H7 (cell line): ENCODE results near the gene AFDN. TPM values are rescaled to one million over a fixed set of nuclear protein-coding genes. Genes with fewer than 3 reads are reported as not detected.

Experiments used
- DNase-seq: peaks from one replicate; pipeline ENCODE4 v3.0.0; 2012
- H3K27me3 ChIP-seq: 2 replicates; pipeline ENCODE4 v1.6.0; 2011; ENCODE audit warnings: mild to moderate bottlenecking, low read length; ENCODE audit not compliant: control insufficient read depth, insufficient read depth
- H3K36me3 ChIP-seq: replicated peaks from 2 replicates; pipeline ENCODE4 v1.5.1; 2011; ENCODE audit warnings: low read length; ENCODE audit not compliant: control insufficient read depth, insufficient read depth
- H3K4me3 ChIP-seq: 2 replicates; pipeline ENCODE4 v1.5.1; 2011; ENCODE audit warnings: low read depth, mild to moderate bottlenecking, control low read depth, low read length, moderate library complexity; ENCODE audit not compliant: insufficient read depth
- total RNA-seq: library from RNA; depleted of rRNA; stranded (reverse); fragments of >200 nt; shearing (Covaris generic); gene quantifications from 2 replicates; pipeline ENCODE4 v1.2.3, GENCODE V29; 2014

Gene AFDN
- total RNA-seq, 1 experiment from 2014 or later, result 67.6 TPM

DNA sequence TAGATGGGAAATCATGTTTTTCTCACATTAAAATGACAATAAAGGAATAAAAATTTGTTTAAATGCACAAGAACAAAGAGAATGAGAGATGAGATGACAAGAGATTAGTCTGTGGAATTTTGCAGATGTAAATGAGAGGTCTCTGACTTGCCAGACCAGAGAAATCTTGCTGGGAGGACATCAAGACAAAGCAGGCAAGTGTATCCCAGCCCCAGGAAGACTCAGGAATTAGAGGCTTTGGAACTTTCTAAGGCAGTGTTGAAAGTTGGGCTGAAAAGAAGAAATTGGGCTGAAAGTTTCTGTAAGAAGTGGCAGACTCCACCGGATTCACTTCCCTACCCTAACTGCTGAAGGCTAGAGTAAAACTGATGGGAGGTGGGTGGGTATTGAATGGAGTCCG lies 54.6 kb downstream of the AFDN start:
- Histone ChIP-seq H3K36me3 (peaks cover 7% of the 10 kb centered on the region), H3K4me3 (no peak overlapping the region), H3K27me3 (no peaks in the 10 kb centered on the region)
- no peak for DNase-seq

GRCh38 chr6:167882244-167882643 lies 55.5 kb downstream of the AFDN start:
- no peaks in the 10 kb centered on the region for H3K27me3 ChIP-seq
- no peak overlapping the region for H3K4me3 ChIP-seq
- peaks cover 7% of the 10 kb centered on the region for H3K36me3 ChIP-seq
- DNase-seq, result no peak

GRCh38 chr6:167888098-167888497 lies 61.4 kb downstream of the AFDN start:
- Histone ChIP-seq H3K27me3 (no peaks in the 10 kb centered on the region), H3K36me3 (peaks cover 4% of the 10 kb centered on the region), H3K4me3 (no peak overlapping the region)
- no peak for DNase-seq

DNA sequence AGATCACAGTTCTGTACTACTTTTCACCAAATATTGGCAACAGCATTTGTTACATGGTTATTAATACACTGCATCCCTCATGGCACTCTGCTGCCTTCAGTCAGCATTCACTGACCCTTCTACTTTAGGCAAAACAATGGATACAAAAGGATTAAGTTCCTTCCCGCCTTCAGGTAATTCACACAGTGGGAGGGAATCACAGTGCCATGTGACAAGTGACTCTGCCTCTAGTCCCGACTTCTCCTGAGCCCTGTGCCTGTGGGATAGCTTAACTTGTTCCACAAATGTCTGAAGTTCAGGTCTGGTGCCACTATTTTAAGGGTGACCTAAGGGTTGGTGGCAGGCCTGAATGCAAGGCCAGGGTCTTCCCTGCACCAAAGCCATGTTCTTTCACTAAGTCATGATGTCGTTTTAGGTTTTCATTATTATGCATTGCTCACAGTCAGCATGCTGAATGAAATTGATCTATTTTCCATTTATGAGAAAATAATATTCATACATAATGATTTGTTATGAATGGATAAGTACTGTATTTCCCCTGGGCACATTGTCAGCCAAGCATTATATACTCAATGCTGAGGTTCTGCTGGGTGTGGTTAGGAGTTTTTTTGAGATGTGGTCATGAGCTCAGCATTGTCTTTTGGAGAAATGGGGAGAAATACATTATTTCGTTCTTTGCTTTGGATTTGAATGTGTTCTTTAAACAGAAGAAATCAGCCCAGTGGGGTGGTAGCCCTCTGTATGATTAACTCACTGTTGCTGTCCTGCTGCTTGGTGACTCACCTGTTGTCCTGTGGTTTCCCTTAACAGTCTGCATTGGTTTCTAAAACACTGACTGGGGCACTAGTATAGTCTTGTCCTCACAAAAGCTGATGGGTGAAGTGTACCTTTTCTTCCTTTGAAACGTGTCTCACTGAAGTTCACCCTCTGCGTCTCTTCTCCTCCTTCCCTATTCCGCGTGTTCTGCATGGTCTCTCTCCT lies 66.4 kb downstream of the AFDN start:
- Histone ChIP-seq H3K4me3 (no peak overlapping the region), H3K36me3 (peaks cover 3% of the 10 kb centered on the region), H3K27me3 (no peaks in the 10 kb centered on the region)
- DNase-seq, result peak; percentile 20

- H3K4me3 ChIP-seq, result no peak overlapping the region
- no peaks in the 10 kb centered on the region for H3K27me3 ChIP-seq
- DNase-seq, result no peak
- peaks cover 5% of the 10 kb centered on the region for H3K36me3 ChIP-seq
These were observed 68.3 kb downstream of the AFDN start for GRCh38 chr6:167894965-167895364.

DNA sequence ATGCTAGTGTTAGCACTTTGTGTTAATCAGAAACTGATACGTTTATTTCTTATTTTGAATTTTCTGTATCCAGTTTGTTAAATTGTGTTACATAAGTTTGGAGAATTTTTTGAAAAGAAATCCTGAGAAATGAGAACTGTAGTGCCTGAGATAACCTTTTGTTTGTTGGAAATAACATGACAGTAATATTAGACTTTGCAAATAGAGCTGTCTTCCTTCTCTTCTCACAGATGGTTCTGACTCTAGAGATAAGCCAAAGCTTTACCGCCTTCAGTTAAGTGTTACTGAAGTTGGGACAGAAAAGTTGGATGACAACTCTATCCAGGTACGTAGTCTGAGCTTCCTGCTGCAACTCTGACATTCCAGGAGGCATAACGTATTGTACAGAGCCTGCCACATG lies 69.9 kb downstream of the AFDN start:
- Histone ChIP-seq H3K27me3 (no peaks in the 10 kb centered on the region), H3K36me3 (peaks cover 5% of the 10 kb centered on the region), H3K4me3 (no peak overlapping the region)
- no peak for DNase-seq

DNA sequence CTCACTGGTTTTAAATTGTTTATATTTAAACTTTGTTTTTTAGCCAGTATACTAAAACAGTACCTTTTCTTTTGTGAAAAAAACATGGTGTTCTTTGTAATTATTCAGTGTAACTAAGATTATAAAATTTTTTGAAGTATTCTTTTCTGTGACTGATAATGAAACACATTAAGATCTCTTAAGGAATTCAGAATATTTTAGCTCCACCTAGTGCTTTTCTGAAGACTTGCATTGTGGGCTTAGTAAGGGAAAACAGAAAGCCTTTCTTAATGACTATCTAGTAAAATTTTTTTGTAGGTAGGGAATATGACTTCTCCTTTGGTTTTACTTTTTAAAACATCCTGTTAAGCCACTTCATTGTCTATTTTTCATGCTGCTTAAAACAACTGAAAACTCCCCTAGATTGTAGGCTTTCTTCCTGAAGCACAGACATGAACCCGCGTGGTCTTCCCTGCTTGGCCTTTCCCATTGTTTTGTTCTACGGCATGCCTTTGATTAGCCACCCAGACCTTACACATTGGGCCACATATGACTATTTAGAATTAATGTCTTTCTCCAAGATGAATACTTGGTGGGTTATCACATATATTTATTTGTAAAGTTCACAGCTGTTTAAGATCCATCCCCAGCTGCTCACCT lies 72.1 kb downstream of the AFDN start:
- DNase-seq, result no peak
- Histone ChIP-seq H3K27me3 (no peaks in the 10 kb centered on the region), H3K4me3 (no peak overlapping the region), H3K36me3 (peaks cover 10% of the 10 kb centered on the region)

DNA sequence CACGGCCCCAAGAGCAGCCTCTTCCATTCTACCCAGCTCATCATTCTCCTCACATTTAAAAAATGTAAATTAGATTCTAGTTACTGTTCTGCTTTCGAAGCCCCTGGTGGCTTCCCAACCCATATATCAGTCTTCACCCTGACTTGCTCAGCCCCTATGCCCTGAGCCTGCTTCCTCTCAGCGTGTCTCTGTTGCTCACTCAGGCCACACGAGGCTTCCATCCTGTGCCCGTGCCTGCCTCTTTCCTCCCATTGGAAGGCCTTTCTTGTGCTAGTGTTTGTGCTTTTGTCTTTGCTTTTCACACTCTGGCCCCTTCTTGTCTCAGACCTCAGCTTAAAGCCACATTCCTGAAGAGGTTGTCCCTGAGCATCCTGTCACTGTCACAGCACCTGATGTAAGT lies 78.1 kb downstream of the AFDN start:
- Histone ChIP-seq H3K36me3 (peaks cover 10% of the 10 kb centered on the region), H3K4me3 (no peak overlapping the region), H3K27me3 (no peaks in the 10 kb centered on the region)
- no peak for DNase-seq

GRCh38 chr6:167906899-167907298 lies 80.2 kb downstream of the AFDN start:
- peak; percentile 27 for DNase-seq
- Histone ChIP-seq H3K4me3 (no peak overlapping the region), H3K27me3 (no peaks in the 10 kb centered on the region), H3K36me3 (peaks cover 14% of the 10 kb centered on the region)

- DNase-seq, result peak; percentile 27
- H3K4me3 ChIP-seq, result no peak overlapping the region
- no peaks in the 10 kb centered on the region for H3K27me3 ChIP-seq
- H3K36me3 ChIP-seq, result peaks cover 11% of the 10 kb centered on the region
These were observed 81.3 kb downstream of the AFDN start for GRCh38 chr6:167907837-167908681.

DNA sequence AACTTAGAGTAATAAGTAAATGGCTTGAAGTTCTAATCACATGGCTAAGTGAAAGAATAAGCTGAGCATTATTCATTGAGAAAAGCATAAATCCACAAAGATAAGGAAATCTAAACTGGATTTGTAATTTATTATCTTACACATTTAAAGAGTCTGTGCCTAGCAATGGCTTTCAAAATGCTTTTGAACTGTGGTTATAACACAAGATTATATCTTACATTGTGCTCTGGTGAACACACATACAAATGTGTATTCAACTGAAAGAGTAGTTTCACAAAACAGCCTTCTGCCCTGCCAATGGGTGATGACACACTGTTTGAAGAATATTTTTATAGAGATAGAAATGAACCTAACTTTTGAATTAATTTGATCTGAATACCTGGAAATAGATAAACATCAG lies 83.3 kb downstream of the AFDN start:
- Histone ChIP-seq H3K4me3 (no peak overlapping the region), H3K36me3 (peaks cover 7% of the 10 kb centered on the region)
- no peak for DNase-seq

GRCh38 chr6:167910652-167911051 lies 83.9 kb downstream of the AFDN start:
- H3K36me3 ChIP-seq, result peaks cover 10% of the 10 kb centered on the region
- DNase-seq, result no peak
- no peaks in the 10 kb centered on the region for H3K27me3 ChIP-seq
- H3K4me3 ChIP-seq, result no peak overlapping the region

More for the DNA sequence above, 83.3 kb downstream of the AFDN start:
- no peaks in the 10 kb centered on the region for H3K27me3 ChIP-seq

DNA sequence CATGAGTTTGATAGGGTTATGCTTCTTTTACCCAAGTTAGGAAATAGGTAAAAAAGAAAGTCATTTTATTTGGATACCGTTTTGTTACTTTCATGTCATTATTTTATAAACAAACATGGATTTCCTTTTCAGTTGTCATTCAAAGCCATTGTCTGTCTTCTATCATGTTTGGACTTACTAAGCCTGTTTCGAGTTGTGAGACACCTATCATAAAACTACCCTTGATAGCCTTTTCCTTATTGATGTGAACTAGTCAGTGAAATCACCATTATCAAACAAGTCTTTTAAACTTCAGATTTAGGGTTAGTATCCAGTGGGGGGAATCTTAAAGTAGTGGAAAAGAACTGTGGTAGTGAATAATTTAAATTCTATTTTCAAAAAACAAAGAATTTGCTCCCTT lies 85.8 kb downstream of the AFDN start:
- Histone ChIP-seq H3K4me3 (no peak overlapping the region), H3K27me3 (no peaks in the 10 kb centered on the region), H3K36me3 (peaks cover 18% of the 10 kb centered on the region)
- no peak for DNase-seq

DNA sequence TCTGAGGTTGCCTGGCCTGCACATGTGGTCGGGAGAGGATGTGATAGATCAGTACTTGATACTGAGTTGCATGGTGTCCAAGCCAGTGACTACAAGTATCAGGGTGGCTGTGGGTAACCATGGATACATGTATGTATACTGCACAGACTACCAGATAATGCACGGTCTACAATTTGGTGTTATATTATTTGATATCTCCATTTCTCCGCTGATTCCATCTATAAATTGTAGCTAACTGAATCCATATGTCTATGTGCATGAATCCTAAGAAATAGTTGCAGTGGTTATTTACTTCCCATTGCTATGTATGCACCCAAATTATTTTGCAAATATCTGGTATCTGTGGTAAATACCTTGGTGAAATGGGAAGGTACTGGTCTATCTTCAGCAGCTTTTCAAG lies 87.0 kb downstream of the AFDN start:
- DNase-seq, result no peak
- no peaks in the 10 kb centered on the region for H3K27me3 ChIP-seq
- peaks cover 23% of the 10 kb centered on the region for H3K36me3 ChIP-seq
- no peak overlapping the region for H3K4me3 ChIP-seq
